HUES48 (cell line): ENCODE measurements around the gene RHOG.

ENCODE experiments used
- H3K27ac ChIP-seq: one replicate; pipeline ENCODE4 v1.7.0; 2013; ENCODE audit warnings: low read depth, low read length, inconsistent platforms
- H3K27me3 ChIP-seq: 2 replicates; pipeline ENCODE4 v1.6.1; 2013; ENCODE audit warnings: mild to moderate bottlenecking, low read length; ENCODE audit not compliant: control insufficient read depth, insufficient read depth
- H3K36me3 ChIP-seq: 2 replicates; pipeline ENCODE4 v1.6.1; 2013; ENCODE audit warnings: low read length; ENCODE audit not compliant: control insufficient read depth, insufficient read depth
- H3K4me1 ChIP-seq: 2 replicates; pipeline ENCODE4 v1.6.1; 2013; ENCODE audit warnings: mild to moderate bottlenecking, low read length; ENCODE audit not compliant: control insufficient read depth, insufficient read depth
- H3K4me3 ChIP-seq: 2 replicates; pipeline ENCODE4 v1.5.1; 2013; ENCODE audit warnings: mild to moderate bottlenecking, low read depth, low read length
- H3K9ac ChIP-seq: 2 replicates; pipeline ENCODE4 v1.6.1; 2013; ENCODE audit warnings: mild to moderate bottlenecking, low read depth, low read length, moderate library complexity
- H3K9me3 ChIP-seq: 2 replicates; pipeline ENCODE4 v1.6.1; 2013; ENCODE audit warnings: low read length; ENCODE audit not compliant: control insufficient read depth, insufficient read depth

RHOG gene

DNA sequence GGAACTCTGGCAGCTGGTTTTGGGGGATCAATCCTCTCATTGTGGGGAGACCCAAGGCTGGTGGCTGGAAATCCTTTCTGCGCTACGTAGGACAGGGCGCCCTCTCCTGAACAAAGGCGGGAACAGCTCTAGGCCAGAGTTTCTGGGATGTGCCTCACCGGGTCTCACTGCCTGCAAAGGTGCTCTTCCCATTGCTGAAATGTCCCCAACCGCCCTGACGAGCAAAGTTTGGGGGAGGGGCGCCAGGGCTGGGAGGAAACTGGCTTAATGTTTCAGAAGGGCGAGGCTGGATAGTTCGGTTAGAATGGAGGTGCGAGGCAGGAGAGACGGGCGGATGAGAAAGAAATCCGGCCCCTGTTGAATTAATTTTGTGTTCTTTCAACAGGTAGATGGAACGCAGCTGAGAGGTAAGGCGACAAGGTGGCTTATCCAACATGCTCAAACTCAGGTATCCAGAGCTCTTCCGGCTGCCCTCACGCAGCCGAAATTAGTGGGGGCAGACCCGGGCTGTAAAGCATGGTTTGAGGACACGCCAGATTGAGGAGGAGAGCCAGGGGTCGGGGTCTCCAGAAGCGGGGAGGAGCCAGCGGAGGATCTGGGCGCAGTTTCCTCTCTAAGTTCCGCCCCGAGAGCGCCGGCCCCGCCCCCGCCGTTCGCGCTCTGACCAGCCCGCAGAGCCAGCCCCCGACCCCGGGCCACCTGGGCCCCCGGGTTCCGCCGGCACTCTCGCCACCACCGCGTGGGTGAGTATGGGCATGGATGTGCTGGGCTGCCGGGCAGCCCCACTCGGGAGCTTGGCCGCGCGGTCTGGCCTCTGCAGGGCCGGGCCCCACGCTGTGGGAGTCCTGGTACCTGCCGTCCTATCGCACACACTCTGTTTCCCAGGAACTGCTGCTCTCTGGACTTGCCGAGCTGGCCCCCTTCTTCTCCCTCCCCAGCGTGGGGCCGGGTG, 32.6 kb downstream of the RHOG start, which contains the start of gene PGAP2:
TSS of gene PGAP2 (plus strand) at position 652 of the 952 bp plus-strand sequence. CDS start 2,700 bp downstream, outside the sequence.
- Histone ChIP-seq H3K36me3 (no peaks in the 10 kb centered on the region; the same call in 1 of the 2 replicates), H3K27ac (peak within 1 kb of the TSS; percentile 78), H3K9ac (peak within 1 kb of the TSS; percentile 64), H3K27me3 (no peaks in the 10 kb centered on the region), H3K9me3 (no peaks in the 10 kb centered on the region), H3K4me3 (peak within 1 kb of the TSS; percentile 84), H3K4me1 (peaks cover 2% of the 10 kb centered on the region)

- no peaks in the 10 kb centered on the region for H3K27me3 ChIP-seq
- H3K4me3 ChIP-seq, result no peak overlapping the region
- no peaks in the 10 kb centered on the region for H3K36me3 ChIP-seq
- no peaks in the 10 kb centered on the region for H3K9me3 ChIP-seq
- H3K4me1 ChIP-seq, result no peaks in the 10 kb centered on the region; the same call in 1 of the 2 replicates
- no peak overlapping the region for H3K9ac ChIP-seq
- no peak overlapping the region for H3K27ac ChIP-seq
Observed at GRCh38 chr11:3803726-3804495, 36.8 kb downstream of the RHOG start.

- Histone ChIP-seq H3K9me3 (no peaks in the 10 kb centered on the region), H3K4me1 (no peaks in the 10 kb centered on the region; the same call in 1 of the 2 replicates), H3K9ac (no peak overlapping the region), H3K27ac (no peak overlapping the region), H3K27me3 (no peaks in the 10 kb centered on the region), H3K36me3 (no peaks in the 10 kb centered on the region), H3K4me3 (no peak overlapping the region)
Observed at GRCh38 chr11:3802011-3802790, 38.6 kb downstream of the RHOG start.

GRCh38 chr11:3799873-3800272, 40.9 kb downstream of the RHOG start:
- Histone ChIP-seq H3K9me3 (no peaks in the 10 kb centered on the region), H3K27ac (no peak overlapping the region), H3K27me3 (no peaks in the 10 kb centered on the region), H3K4me1 (peaks cover 7% of the 10 kb centered on the region), H3K9ac (no peak overlapping the region), H3K36me3 (peaks cover 8% of the 10 kb centered on the region; the same call in 1 of the 2 replicates), H3K4me3 (no peak overlapping the region)

GRCh38 chr11:3799143-3799542, 41.6 kb downstream of the RHOG start:
- Histone ChIP-seq H3K4me1 (peaks cover 7% of the 10 kb centered on the region), H3K4me3 (no peak overlapping the region), H3K36me3 (peaks cover 15% of the 10 kb centered on the region), H3K9me3 (no peaks in the 10 kb centered on the region), H3K27ac (no peak overlapping the region), H3K9ac (no peak overlapping the region), H3K27me3 (no peaks in the 10 kb centered on the region)

DNA sequence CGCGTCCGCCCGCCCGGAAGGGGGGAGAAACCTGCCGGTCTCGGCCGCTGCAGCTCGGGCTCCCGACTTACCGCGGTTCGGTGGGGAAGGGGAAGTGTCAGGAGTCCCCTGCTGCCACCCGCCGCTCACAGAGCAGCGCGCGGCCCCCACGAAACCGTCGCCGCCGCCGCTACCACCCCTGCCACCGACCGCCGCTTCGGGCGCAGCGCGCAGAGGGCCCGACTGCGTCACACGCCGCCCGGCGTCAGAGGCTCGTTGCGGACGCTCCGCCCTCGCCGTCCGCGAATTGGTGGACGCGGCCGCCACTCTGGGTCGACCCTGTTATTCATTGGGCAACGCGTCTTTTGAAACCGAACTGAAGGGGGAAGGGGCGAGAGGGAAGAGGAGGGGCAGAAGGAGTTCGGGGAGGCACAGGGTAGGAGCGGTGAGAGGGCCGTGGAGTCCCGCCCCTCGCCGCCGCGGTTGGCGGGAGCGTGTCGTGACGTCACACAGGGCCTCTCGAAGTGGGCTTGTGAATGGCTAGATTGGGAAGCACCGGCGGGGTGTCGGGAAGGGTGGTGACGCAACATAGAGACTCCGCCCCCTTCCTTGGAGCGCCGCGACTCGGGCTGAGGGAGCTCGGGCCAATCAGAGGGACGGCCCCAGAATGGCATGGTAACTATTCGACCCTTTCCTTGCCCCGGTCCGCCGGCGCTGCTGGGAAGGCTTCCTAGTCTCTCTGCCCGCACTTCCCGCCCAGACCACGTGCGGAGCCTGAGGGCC, 43.2 kb downstream of the RHOG start, which contains the start of gene NUP98:
TSS of gene NUP98 (minus strand) at position 226 of the 762 bp plus-strand sequence. CDS start 15,437 bp downstream, outside the sequence.
- H3K9me3 ChIP-seq, result no peaks in the 10 kb centered on the region
- peaks cover 30% of the 10 kb centered on the region for H3K36me3 ChIP-seq
- H3K4me3 ChIP-seq, result peak within 1 kb of the TSS; percentile 97
- H3K27me3 ChIP-seq, result no peaks in the 10 kb centered on the region
- peaks cover 7% of the 10 kb centered on the region for H3K4me1 ChIP-seq
- H3K9ac ChIP-seq, result peak within 1 kb of the TSS; percentile 91
- H3K27ac ChIP-seq, result peak within 1 kb of the TSS; percentile 96

- Histone ChIP-seq H3K9me3 (no peaks in the 10 kb centered on the region), H3K9ac (peak overlapping the region; percentile 91), H3K4me1 (peaks cover 7% of the 10 kb centered on the region), H3K27ac (peak overlapping the region; percentile 96), H3K36me3 (peaks cover 34% of the 10 kb centered on the region), H3K27me3 (no peaks in the 10 kb centered on the region), H3K4me3 (peak overlapping the region; percentile 97)
Observed at GRCh38 chr11:3796801-3797328, 43.9 kb downstream of the RHOG start.

GRCh38 chr11:3796346-3796745, 44.4 kb downstream of the RHOG start:
- peaks cover 7% of the 10 kb centered on the region for H3K4me1 ChIP-seq
- H3K36me3 ChIP-seq, result peaks cover 34% of the 10 kb centered on the region
- H3K27me3 ChIP-seq, result no peaks in the 10 kb centered on the region
- no peak overlapping the region for H3K27ac ChIP-seq
- no peaks in the 10 kb centered on the region for H3K9me3 ChIP-seq
- H3K4me3 ChIP-seq, result peak overlapping the region; percentile 97
- peak overlapping the region; percentile 91 for H3K9ac ChIP-seq

DNA sequence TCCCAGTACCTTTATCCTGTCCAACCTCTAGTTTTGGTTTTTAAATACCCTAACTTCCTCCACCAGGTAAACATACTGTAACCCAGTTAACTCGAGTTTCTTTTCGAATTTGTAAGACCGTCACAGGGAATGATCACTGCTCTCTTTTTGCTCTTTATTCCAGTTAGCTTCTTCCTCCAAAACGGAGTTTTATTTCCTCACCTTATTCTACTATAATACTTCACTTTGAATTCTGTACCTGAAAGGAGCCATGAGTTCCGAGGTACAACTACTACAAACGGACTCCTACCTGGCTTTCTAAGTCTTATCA, 44.8 kb downstream of the RHOG start:
- H3K9ac ChIP-seq, result no peak overlapping the region
- H3K4me3 ChIP-seq, result peak overlapping the region; percentile 97
- H3K4me1 ChIP-seq, result peaks cover 7% of the 10 kb centered on the region
- no peaks in the 10 kb centered on the region for H3K9me3 ChIP-seq
- no peaks in the 10 kb centered on the region for H3K27me3 ChIP-seq
- H3K27ac ChIP-seq, result no peak overlapping the region
- H3K36me3 ChIP-seq, result peaks cover 34% of the 10 kb centered on the region
